ENCODE measurements around the gene POLA2.

GRCh38 chr11:65338676-65339075 is 76.9 kb downstream of the POLA2 start:
- TF ChIP-seq PATZ1 (CRISPR knock-in tag; IDR thresholded peaks at IDR 0.05; ENCODE audit: borderline replicate concordance): no peak
- no peak for TF ChIP-seq BACH2 (CRISPR knock-in tag; IDR thresholded peaks at IDR 0.05; ENCODE audit: borderline replicate concordance)

Data from SK-N-SH treated with all-trans-retinoic acid at 6 μM for 48 hours (cell line).